ENCODE measurements around the gene ADK.

The ADK gene

GRCh38 chr10:74334221-74334620 lies 183.2 kb downstream of the ADK start:
- no peak for TF ChIP-seq EZH2phosphoT487 (IDR thresholded peaks at IDR 0.05; ENCODE audit: borderline replicate concordance)
- H3K4me2 ChIP-seq (ENCODE audit: low read depth, low read length, poor library complexity, severe bottlenecking): no peak overlapping the region

GRCh38 chr10:74335501-74335900 lies 184.5 kb downstream of the ADK start:
- H4K20me1 ChIP-seq (ENCODE audit: insufficient read depth, low read length, poor library complexity, severe bottlenecking): no peaks in the 10 kb centered on the region
- no peaks in the 10 kb centered on the region for H3F3A ChIP-seq (ENCODE audit: low read depth)
- H3K4me3 ChIP-seq (ENCODE audit: low read length, poor library complexity, severe bottlenecking): no peak overlapping the region
- H3K4me1 ChIP-seq (ENCODE audit: insufficient read depth, low read length, poor library complexity, severe bottlenecking): no peaks in the 10 kb centered on the region
- H3K9me3 ChIP-seq (ENCODE audit: insufficient read depth, low read depth, low read length): 0 out of 2 replicates have a peak, but pooled peaks cover 3% of the 10 kb centered on the region
- no peaks in the 10 kb centered on the region for H3K79me2 ChIP-seq (ENCODE audit: insufficient read depth, low read length)
- no peak for TF ChIP-seq CTCF (conservative IDR thresholded peaks at IDR 0.05; ENCODE audit: low read length)
- no peak for TF ChIP-seq EZH2phosphoT487 (IDR thresholded peaks at IDR 0.05; ENCODE audit: borderline replicate concordance)
- no peaks in the 10 kb centered on the region for H3K9me2 ChIP-seq (replicated peaks; ENCODE audit: low read depth, low read length)
- H2AFZ ChIP-seq (ENCODE audit: low read length): no peak overlapping the region
- peaks cover 2% of the 10 kb centered on the region; the same call in 1 of the 2 replicates for H3K36me3 ChIP-seq (ENCODE audit: insufficient read depth, low read length)
- no peaks in the 10 kb centered on the region for H3K27me3 ChIP-seq (ENCODE audit: insufficient read depth, low read length, poor library complexity, severe bottlenecking)
- no peak overlapping the region for H3K4me2 ChIP-seq (ENCODE audit: low read depth, low read length, poor library complexity, severe bottlenecking)
- H3K9ac ChIP-seq (ENCODE audit: low read depth, low read length, poor library complexity, severe bottlenecking): no peak overlapping the region

More at GRCh38 chr10:74334221-74334620, 183.2 kb downstream of the ADK start:
- Histone ChIP-seq H2AFZ (ENCODE audit: low read length) (no peak overlapping the region), H3K4me3 (ENCODE audit: low read length, poor library complexity, severe bottlenecking) (no peak overlapping the region), H3F3A (ENCODE audit: low read depth) (no peaks in the 10 kb centered on the region), H3K27me3 (ENCODE audit: insufficient read depth, low read length, poor library complexity, severe bottlenecking) (no peaks in the 10 kb centered on the region), H3K9me2 (replicated peaks; ENCODE audit: low read depth, low read length) (no peaks in the 10 kb centered on the region), H3K79me2 (ENCODE audit: insufficient read depth, low read length) (no peaks in the 10 kb centered on the region), H3K9ac (ENCODE audit: low read depth, low read length, poor library complexity, severe bottlenecking) (no peak overlapping the region), H3K4me1 (ENCODE audit: insufficient read depth, low read length, poor library complexity, severe bottlenecking) (no peaks in the 10 kb centered on the region), H4K20me1 (ENCODE audit: insufficient read depth, low read length, poor library complexity, severe bottlenecking) (no peaks in the 10 kb centered on the region), H3K36me3 (ENCODE audit: insufficient read depth, low read length) (peaks cover 7% of the 10 kb centered on the region; the same call in 1 of the 2 replicates), H3K9me3 (ENCODE audit: insufficient read depth, low read depth, low read length) (0 out of 2 replicates have a peak, but pooled peaks cover 3% of the 10 kb centered on the region)

GRCh38 chr10:74337330-74338016 lies 186.5 kb downstream of the ADK start:
- Histone ChIP-seq H2AFZ (ENCODE audit: low read length) (no peak overlapping the region), H3K9ac (ENCODE audit: low read depth, low read length, poor library complexity, severe bottlenecking) (no peak overlapping the region), H3K36me3 (ENCODE audit: insufficient read depth, low read length) (no peaks in the 10 kb centered on the region), H4K20me1 (ENCODE audit: insufficient read depth, low read length, poor library complexity, severe bottlenecking) (no peaks in the 10 kb centered on the region), H3K79me2 (ENCODE audit: insufficient read depth, low read length) (no peaks in the 10 kb centered on the region), H3K4me2 (ENCODE audit: low read depth, low read length, poor library complexity, severe bottlenecking) (no peak overlapping the region), H3K4me3 (ENCODE audit: low read length, poor library complexity, severe bottlenecking) (no peak overlapping the region), H3F3A (ENCODE audit: low read depth) (no peaks in the 10 kb centered on the region), H3K9me2 (replicated peaks; ENCODE audit: low read depth, low read length) (no peaks in the 10 kb centered on the region), H3K27me3 (ENCODE audit: insufficient read depth, low read length, poor library complexity, severe bottlenecking) (no peaks in the 10 kb centered on the region), H3K9me3 (ENCODE audit: insufficient read depth, low read depth, low read length) (0 out of 2 replicates have a peak, but pooled peaks cover 3% of the 10 kb centered on the region), H3K4me1 (ENCODE audit: insufficient read depth, low read length, poor library complexity, severe bottlenecking) (no peaks in the 10 kb centered on the region)
- no peak for TF ChIP-seq CTCF (conservative IDR thresholded peaks at IDR 0.05; ENCODE audit: low read length)
- no peak for TF ChIP-seq EZH2phosphoT487 (IDR thresholded peaks at IDR 0.05; ENCODE audit: borderline replicate concordance)

Measured in Loucy (cell line).